ENCODE data around the gene PACRG. TPM values are rescaled to one million over a fixed set of nuclear protein-coding genes. Genes with fewer than 3 reads are reported as not detected.

Gene PACRG
- total and polyA plus RNA-seq, 9 donors = 2.5 to 33.1 (median 3.8) TPM

- no peak overlapping the region for H3K27ac ChIP-seq
- no peaks in the 10 kb centered on the region for H3K27me3 ChIP-seq
- DNase-seq = no peak
- H3K9me3 ChIP-seq = no peaks in the 10 kb centered on the region
- no peaks in the 10 kb centered on the region for H3K36me3 ChIP-seq
- WGBS, 3 donors = 82 to 92% (median 91%) methylated on average over 14 to 15 of the region's 15 CpGs
- intact Hi-C loops (cut with DNase I) = no loop called here
- H3K4me3 ChIP-seq = no peak overlapping the region
- no peak for TF ChIP-seq POLR2A (IDR thresholded peaks at IDR 0.05)
- TF ChIP-seq EP300 (IDR thresholded peaks at IDR 0.05) = no peak
- no peak for TF ChIP-seq CTCF (IDR thresholded peaks at IDR 0.05)
- no peaks in the 10 kb centered on the region for H3K4me1 ChIP-seq (ENCODE audit: insufficient read depth)
These were observed 160.4 kb downstream of the PACRG start for GRCh38 chr6:162887981-162888689.

GRCh38 chr6:162889303-162889702 is 161.5 kb downstream of the PACRG start:
- Histone ChIP-seq H3K9me3 (no peaks in the 10 kb centered on the region), H3K4me1 (ENCODE audit: insufficient read depth) (no peaks in the 10 kb centered on the region), H3K27me3 (no peaks in the 10 kb centered on the region), H3K4me3 (no peak overlapping the region), H3K36me3 (no peaks in the 10 kb centered on the region), H3K27ac (no peak overlapping the region)
- WGBS, 3 donors = 44 to 59% (median 51%) methylated on average over 1 of the region's 1 CpG
- TF ChIP-seq POLR2A (IDR thresholded peaks at IDR 0.05) (no peak), CTCF (IDR thresholded peaks at IDR 0.05) (no peak), EP300 (IDR thresholded peaks at IDR 0.05) (no peak)
- DNase-seq = no peak
- intact Hi-C loops (cut with DNase I) = no loop called here

- no peak for DNase-seq
- Histone ChIP-seq H3K36me3 (no peaks in the 10 kb centered on the region), H3K27ac (no peak overlapping the region), H3K9me3 (no peaks in the 10 kb centered on the region), H3K4me3 (no peak overlapping the region), H3K4me1 (ENCODE audit: insufficient read depth) (no peaks in the 10 kb centered on the region), H3K27me3 (no peaks in the 10 kb centered on the region)
- WGBS, 3 donors = 90 to 92% (median 90%) methylated on average over 8 of the region's 8 CpGs
- intact Hi-C loops (cut with DNase I) = no loop called here
- no peak for TF ChIP-seq EP300 (IDR thresholded peaks at IDR 0.05)
- TF ChIP-seq POLR2A (IDR thresholded peaks at IDR 0.05) = no peak
- TF ChIP-seq CTCF (IDR thresholded peaks at IDR 0.05) = no peak
These were observed 170.2 kb downstream of the PACRG start for GRCh38 chr6:162898011-162898410.

GRCh38 chr6:162899148-162899547 is 171.4 kb downstream of the PACRG start:
- H3K36me3 ChIP-seq = no peaks in the 10 kb centered on the region
- no peaks in the 10 kb centered on the region for H3K27me3 ChIP-seq
- H3K4me1 ChIP-seq (ENCODE audit: insufficient read depth) = no peaks in the 10 kb centered on the region
- no peak overlapping the region for H3K27ac ChIP-seq
- 76 to 87% (median 80%) methylated on average over 8 of the region's 8 CpGs for WGBS, 3 donors
- intact Hi-C loops (cut with DNase I) = no loop called here
- DNase-seq = no peak
- H3K4me3 ChIP-seq = no peak overlapping the region
- H3K9me3 ChIP-seq = no peaks in the 10 kb centered on the region
- no peak for TF ChIP-seq CTCF (IDR thresholded peaks at IDR 0.05)
- TF ChIP-seq EP300 (IDR thresholded peaks at IDR 0.05) = no peak
- no peak for TF ChIP-seq POLR2A (IDR thresholded peaks at IDR 0.05)

Measured in ovary (tissue), 9 donors.